HepG2 (cell line): ENCODE measurements around the gene CEBPB. TPM values are rescaled to one million over a fixed set of nuclear protein-coding genes. Genes with fewer than 3 reads are reported as not detected.

ENCODE experiments used
- ATRX ChIP-seq: sonication (generic); formaldehyde crosslinking; IDR thresholded peaks from 2 replicates; pipeline ENCODE4 v1.4.0; 2020; ENCODE audit warnings: missing genetic modification reagents, borderline replicate concordance
- CERS6 ChIP-seq: sonication (generic); formaldehyde crosslinking; IDR thresholded peaks from 2 replicates; pipeline ENCODE4 v1.5.0; 2020; ENCODE audit warnings: missing genetic modification reagents
- FOXO4 ChIP-seq: sonication (generic); formaldehyde crosslinking; conservative IDR thresholded peaks from 2 replicates; pipeline ENCODE4 v1.8.1; 2023; ENCODE audit warnings: missing genetic modification reagents
- IKZF4 ChIP-seq: sonication (generic); formaldehyde crosslinking; IDR thresholded peaks from 2 replicates; pipeline ENCODE4 v1.5.1; 2020; ENCODE audit warnings: borderline replicate concordance, mild to moderate bottlenecking, low read depth, missing genetic modification reagents; ENCODE audit errors: not compliant biosample characterization
- KLF9 ChIP-seq: IDR thresholded peaks from 2 replicates; pipeline ENCODE4 v1.6.1; 2016; ENCODE audit warnings: low read depth
- MAF1 ChIP-seq: sonication (generic); formaldehyde crosslinking; IDR thresholded peaks from 2 replicates; pipeline ENCODE4 v1.5.0; 2020; ENCODE audit warnings: missing genetic modification reagents, borderline replicate concordance
- MTF2 ChIP-seq: sonication (generic); formaldehyde crosslinking; IDR thresholded peaks from 2 replicates; pipeline ENCODE4 v1.5.0; 2020; ENCODE audit warnings: missing genetic modification reagents, borderline replicate concordance
- SETDB1 ChIP-seq: sonication (generic); formaldehyde crosslinking; IDR thresholded peaks from 2 replicates; pipeline ENCODE4 v1.5.1; 2020; ENCODE audit warnings: missing genetic modification reagents, mild to moderate bottlenecking, borderline replicate concordance
- SP1 ChIP-seq, 2 experiments: fragments of 450-650 bp in 1 of 2; sonication (generic) in 1 of 2; formaldehyde crosslinking in 1 of 2; IDR thresholded peaks; 2 replicates each; pipeline versions ENCODE4 v1.4.0 to v1.6.1; 2016 to 2020; ENCODE audit warnings: missing genetic modification reagents in 1 of 2
- STAT6 ChIP-seq: sonication (generic); formaldehyde crosslinking; IDR thresholded peaks from 2 replicates; pipeline ENCODE4 v1.4.0; 2020; ENCODE audit warnings: missing genetic modification reagents, mild to moderate bottlenecking, borderline replicate concordance
- ZFP36L2 ChIP-seq: sonication (generic); formaldehyde crosslinking; IDR thresholded peaks from 2 replicates; pipeline ENCODE4 v1.4.0; 2020; ENCODE audit warnings: missing genetic modification reagents
- ZNF280D ChIP-seq: sonication (generic); formaldehyde crosslinking; IDR thresholded peaks from 2 replicates; pipeline ENCODE4 v1.5.1; 2020; ENCODE audit warnings: mild to moderate bottlenecking, missing genetic modification reagents
- ZNF317 ChIP-seq: sonication (generic); formaldehyde crosslinking; IDR thresholded peaks from 2 replicates; pipeline ENCODE4 v1.5.0; 2020; ENCODE audit warnings: mild to moderate bottlenecking, missing genetic modification reagents
- ZNF326 ChIP-seq: sonication (generic); formaldehyde crosslinking; IDR thresholded peaks from 2 replicates; pipeline ENCODE4 v1.4.0; 2020; ENCODE audit warnings: missing genetic modification reagents, borderline replicate concordance
- ZNF432 ChIP-seq: sonication (generic); formaldehyde crosslinking; IDR thresholded peaks from 2 replicates; pipeline ENCODE4 v1.5.0; 2020; ENCODE audit warnings: missing genetic modification reagents, mild to moderate bottlenecking, borderline replicate concordance
- ZNF512 ChIP-seq: sonication (generic); formaldehyde crosslinking; IDR thresholded peaks from 2 replicates; pipeline ENCODE4 v1.4.0; 2020; ENCODE audit warnings: mild to moderate bottlenecking, missing genetic modification reagents
- ZNF552 ChIP-seq: sonication (generic); formaldehyde crosslinking; IDR thresholded peaks from 2 replicates; pipeline ENCODE4 v1.9.0; 2022; ENCODE audit warnings: missing genetic modification reagents, mild to moderate bottlenecking, borderline replicate concordance
- polyA plus RNA-seq, 8 experiments: library from polyadenylated mRNA; depleted of rRNA in 3 of 8; stranded (reverse) in 7 of 8; unstranded in 1 of 8; fragments of >200 nt; fragmentation: Illumina TruSeq in 4 of 8; extraction: Trizol in 4 of 8; gene quantifications; 2 replicates each; pipeline versions ENCODE4 v1.2.1 to v1.2.3, GENCODE V29; 2011 to 2016; ENCODE audit warnings: low read depth in 4 of 8, missing spikeins in 1 of 8, mixed read lengths in 1 of 8; ENCODE audit not compliant: insufficient read depth in 1 of 8
- total RNA-seq, 5 experiments: library from RNA; depleted of rRNA; stranded (reverse); fragments of >200 nt; fragmentation: Illumina TruSeq; extraction: Trizol; gene quantifications; 2 replicates each; pipeline ENCODE4 v1.2.3, GENCODE V29; 2016; ENCODE audit warnings: low read depth in 1 of 5

CEBPB gene
- total and polyA plus RNA-seq, 2 of the 13 experiments (the other 11 are each of a cell fraction or from before 2014, with no cell fraction given) = 18.5 to 28.2 TPM

GRCh38 chr20:50165684-50166554, 24.7 kb upstream of the CEBPB start (continued):
- no peak for TF ChIP-seq ZNF326 (CRISPR knock-in tag)
- TF ChIP-seq ZNF512 (CRISPR knock-in tag) = peak; percentile 74
- no peak for TF ChIP-seq CERS6
- TF ChIP-seq ZNF317 = peak; percentile 91
- TF ChIP-seq IKZF4 (CRISPR knock-in tag) = peak; percentile 92
- TF ChIP-seq ZNF280D (CRISPR knock-in tag) = peak; percentile 98
- no peak for TF ChIP-seq SP1 (IDR thresholded peaks at IDR 0.05)
- peak; percentile 60; the same call in 1 of the 2 replicates for TF ChIP-seq SP1 (CRISPR knock-in tag; IDR thresholded peaks at IDR 0.05)
- TF ChIP-seq SETDB1 (CRISPR knock-in tag) = no peak
- 0 out of 2 replicates have a peak, but pooled peaks have one; percentile 15 for TF ChIP-seq ATRX (CRISPR knock-in tag)
- no peak for TF ChIP-seq ZNF432 (CRISPR knock-in tag)
- TF ChIP-seq ZFP36L2 = no peak; the same call in 1 of the 2 replicates
- TF ChIP-seq STAT6 (CRISPR knock-in tag) = peak; percentile 65; the same call in 1 of the 2 replicates
- peak; percentile 74; the same call in 1 of the 2 replicates for TF ChIP-seq KLF9 (CRISPR knock-in tag)
- 0 out of 2 replicates have a peak, but pooled peaks have one; percentile 76 for TF ChIP-seq FOXO4 (CRISPR knock-in tag)
- no peak for TF ChIP-seq ZNF552 (CRISPR knock-in tag)
- TF ChIP-seq MTF2 (CRISPR knock-in tag) = no peak
- TF ChIP-seq MAF1 (CRISPR knock-in tag) = peak; percentile 73; the same call in 1 of the 2 replicates
